ENCODE results near the gene OR4E1.
"Not testable (repeated sequence)": the region's sequence is repeated elsewhere in the genome, so short reads cannot be mapped to it uniquely, and the experiment has no call there.

Gene OR4E1, protein sequence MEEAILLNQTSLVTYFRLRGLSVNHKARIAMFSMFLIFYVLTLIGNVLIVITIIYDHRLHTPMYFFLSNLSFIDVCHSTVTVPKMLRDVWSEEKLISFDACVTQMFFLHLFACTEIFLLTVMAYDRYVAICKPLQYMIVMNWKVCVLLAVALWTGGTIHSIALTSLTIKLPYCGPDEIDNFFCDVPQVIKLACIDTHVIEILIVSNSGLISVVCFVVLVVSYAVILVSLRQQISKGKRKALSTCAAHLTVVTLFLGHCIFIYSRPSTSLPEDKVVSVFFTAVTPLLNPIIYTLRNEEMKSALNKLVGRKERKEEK

DNA sequence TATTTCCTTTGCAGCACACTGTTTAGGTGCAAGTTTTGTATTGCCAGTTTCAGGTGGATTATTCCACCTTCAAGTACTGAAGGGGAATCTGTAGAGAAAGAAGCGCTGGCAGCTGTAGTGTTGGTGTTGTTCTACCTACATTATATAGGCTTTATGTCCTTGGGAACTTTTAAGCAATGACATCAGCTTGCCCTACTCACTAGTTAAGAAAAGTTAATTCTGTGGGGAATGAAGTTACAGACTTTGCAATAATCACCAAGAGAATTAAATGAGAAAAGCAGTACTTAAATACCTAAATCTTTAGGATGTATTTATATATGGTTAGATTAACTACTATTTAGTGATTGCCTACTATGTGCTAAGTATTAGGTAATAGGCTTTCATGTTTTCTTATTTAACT lies at the start of gene OR4E1:
Gene OR4E1, minus strand, starts transcription at position 101 of the 400 bp plus-strand sequence. CDS start 2,883 bp downstream, outside the sequence.
- Histone ChIP-seq H3K9ac (ENCODE audit: low read depth, low read length) (no peak within 1 kb of the TSS), H3K4me1 (ENCODE audit: insufficient read depth, low read length) (no peaks in the 10 kb centered on the region), H3K9me3 (ENCODE audit: control insufficient read depth, insufficient read depth, low read length) (no peaks in the 10 kb centered on the region), H3K36me3 (ENCODE audit: insufficient read depth, low read length) (no peaks in the 10 kb centered on the region)

DNA sequence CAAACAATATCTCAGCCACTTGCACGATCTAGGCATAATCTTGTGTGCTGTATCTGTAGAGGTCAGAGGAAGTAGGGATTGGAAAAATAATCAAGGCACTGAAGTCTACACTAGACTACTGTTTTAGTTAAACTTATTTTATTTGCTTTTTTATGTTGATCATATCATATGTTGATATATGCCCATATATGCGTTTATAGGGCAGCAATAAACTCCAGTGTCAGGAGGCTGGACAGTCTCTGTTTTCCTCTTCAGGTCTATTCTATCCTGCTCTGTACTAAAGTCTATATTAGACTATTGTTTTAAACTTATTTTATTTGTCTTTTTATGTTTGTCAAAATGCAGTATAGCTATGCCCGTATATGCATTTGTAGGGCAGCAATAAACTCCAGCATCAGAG lies 47.9 kb upstream of the OR4E1 start:
- Histone ChIP-seq H3K36me3 (ENCODE audit: insufficient read depth, low read length) (no peaks in the 10 kb centered on the region), H3K4me1 (ENCODE audit: insufficient read depth, low read length) (no peaks in the 10 kb centered on the region), H3K9ac (ENCODE audit: low read depth, low read length) (no peak overlapping the region), H3K9me3 (ENCODE audit: control insufficient read depth, insufficient read depth, low read length) (no peaks in the 10 kb centered on the region)

DNA sequence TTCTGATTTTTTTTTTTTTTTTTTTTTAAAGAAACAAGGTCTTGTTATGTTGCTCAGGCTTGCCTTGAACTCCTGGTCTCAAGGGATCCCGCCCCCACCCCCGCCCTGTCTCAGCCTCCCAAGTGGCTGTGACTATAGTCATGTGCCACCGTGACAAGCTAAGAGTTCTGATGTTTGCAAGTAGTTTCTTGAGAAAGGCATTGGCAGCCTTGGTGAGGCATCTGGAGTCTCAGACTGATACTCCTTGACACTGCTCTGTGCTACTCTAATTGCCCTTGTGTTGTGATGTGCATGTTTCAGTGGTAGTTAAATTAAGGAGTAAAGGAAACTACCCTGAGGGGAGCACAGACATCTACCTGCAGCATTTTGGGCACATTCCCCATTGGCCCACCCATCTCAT lies 46.2 kb upstream of the OR4E1 start:
- Histone ChIP-seq H3K9ac (ENCODE audit: low read depth, low read length) (no peak overlapping the region), H3K36me3 (ENCODE audit: insufficient read depth, low read length) (no peaks in the 10 kb centered on the region), H3K4me1 (ENCODE audit: insufficient read depth, low read length) (no peaks in the 10 kb centered on the region), H3K9me3 (ENCODE audit: control insufficient read depth, insufficient read depth, low read length) (no peaks in the 10 kb centered on the region)

DNA sequence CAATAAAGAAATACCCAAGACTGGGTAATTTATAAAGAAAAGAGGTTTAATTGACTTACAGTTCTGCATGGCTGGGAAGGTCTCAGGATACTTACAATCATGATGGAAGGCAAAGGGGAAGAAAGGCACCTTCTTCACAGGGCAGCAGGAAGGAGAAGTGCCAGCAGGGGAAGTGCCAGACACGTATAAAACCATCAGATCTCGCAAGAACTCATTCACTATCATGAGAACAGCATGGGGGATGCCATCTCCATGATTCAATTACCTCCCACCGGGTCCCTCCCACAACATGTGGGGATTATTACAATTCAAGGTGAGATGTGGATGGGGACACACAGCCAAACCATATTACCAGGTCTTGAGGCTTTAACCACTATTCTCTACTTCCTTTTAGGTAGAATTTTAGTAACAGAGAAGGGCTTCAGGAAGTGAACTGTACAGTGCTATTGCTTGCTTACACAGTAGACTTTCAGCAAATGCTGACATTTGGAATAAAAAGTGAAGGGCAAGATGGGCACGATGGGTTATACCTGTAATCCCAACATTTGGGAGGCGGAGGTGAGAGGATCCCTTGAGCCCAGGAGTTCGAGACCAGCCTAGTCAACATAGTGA lies 40.8 kb upstream of the OR4E1 start:
- no peaks in the 10 kb centered on the region for H3K4me1 ChIP-seq (ENCODE audit: insufficient read depth, low read length)

DNA sequence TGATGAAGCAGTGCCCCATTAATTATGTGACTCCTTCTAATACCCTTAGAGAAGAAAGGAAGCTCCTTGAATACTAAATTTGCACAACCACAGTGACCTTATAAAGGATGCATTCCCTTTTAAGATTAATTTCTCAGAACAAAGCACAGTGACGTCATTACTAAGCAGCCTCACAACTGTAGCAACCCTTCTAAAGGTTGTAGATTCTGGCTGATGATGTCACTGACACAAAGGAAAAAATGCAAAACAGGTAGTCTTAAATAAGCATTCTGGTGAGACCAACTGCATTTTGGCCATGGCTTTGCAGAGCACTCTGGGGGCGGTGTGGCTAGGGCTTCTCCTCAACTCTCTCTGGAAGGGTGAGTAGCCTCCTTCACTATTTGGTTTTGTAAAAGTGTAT lies 38.4 kb upstream of the OR4E1 start:
- Histone ChIP-seq H3K4me1 (ENCODE audit: insufficient read depth, low read length) (no peaks in the 10 kb centered on the region), H3K9me3 (ENCODE audit: control insufficient read depth, insufficient read depth, low read length) (no peaks in the 10 kb centered on the region; the same call in 1 of the 2 replicates), H3K9ac (ENCODE audit: low read depth, low read length) (no peak overlapping the region), H3K36me3 (ENCODE audit: insufficient read depth, low read length) (no peaks in the 10 kb centered on the region)

More for the DNA sequence above, 40.8 kb upstream of the OR4E1 start:
- Histone ChIP-seq H3K36me3 (ENCODE audit: insufficient read depth, low read length) (no peaks in the 10 kb centered on the region), H3K9ac (ENCODE audit: low read depth, low read length) (no peak overlapping the region), H3K9me3 (ENCODE audit: control insufficient read depth, insufficient read depth, low read length) (no peaks in the 10 kb centered on the region)

DNA sequence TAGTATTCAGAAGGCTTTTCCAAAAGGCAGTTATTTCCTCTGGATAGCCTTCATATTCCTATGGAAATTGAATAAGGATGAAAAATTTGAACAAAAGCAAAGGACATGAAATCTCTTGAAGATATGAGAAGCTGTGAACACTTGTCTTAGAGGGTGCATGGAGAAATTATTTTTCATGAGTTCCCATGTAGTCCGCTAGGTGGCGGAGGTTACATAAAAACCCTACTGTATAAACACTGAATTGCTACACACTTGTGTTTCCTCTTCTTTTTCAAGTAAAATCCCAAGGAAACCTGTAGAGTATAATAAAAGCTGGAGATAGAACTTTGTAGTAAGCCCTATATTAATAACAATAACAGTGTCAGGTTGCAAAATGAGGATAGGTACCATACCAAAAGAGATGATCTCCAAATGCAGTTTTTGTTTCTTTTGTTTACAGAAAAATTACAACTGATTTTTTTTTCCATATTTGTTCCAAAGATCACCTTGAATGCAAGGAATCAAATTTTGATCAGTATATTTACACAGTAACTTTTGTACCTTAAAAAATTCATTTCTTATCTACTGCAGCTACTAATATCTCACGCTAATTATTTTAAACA lies 37.8 kb upstream of the OR4E1 start:
- no peaks in the 10 kb centered on the region for H3K4me1 ChIP-seq (ENCODE audit: insufficient read depth, low read length)
- H3K9me3 ChIP-seq (ENCODE audit: control insufficient read depth, insufficient read depth, low read length) = no peaks in the 10 kb centered on the region; the same call in 1 of the 2 replicates
- no peaks in the 10 kb centered on the region for H3K36me3 ChIP-seq (ENCODE audit: insufficient read depth, low read length)
- H3K9ac ChIP-seq (ENCODE audit: low read depth, low read length) = no peak overlapping the region

DNA sequence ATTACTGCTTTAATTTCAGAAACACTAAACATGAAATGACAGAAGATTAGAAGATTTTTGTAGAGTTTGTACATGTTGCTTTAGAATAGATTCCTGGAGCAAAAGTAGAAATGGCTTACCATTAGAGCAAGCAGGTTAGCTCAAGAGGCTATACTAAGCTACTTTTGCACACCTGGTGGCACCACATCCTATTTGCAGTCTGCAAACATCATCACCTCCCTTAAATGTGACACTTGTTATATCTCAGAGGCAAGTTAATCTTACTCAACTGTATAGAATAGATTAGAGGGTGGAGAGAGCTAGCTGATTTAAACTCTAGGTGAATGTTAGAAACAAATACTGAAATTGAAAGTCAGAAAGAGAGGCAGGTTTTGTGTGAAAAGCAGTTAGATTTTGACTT lies 30.7 kb upstream of the OR4E1 start:
- no peak overlapping the region for H3K9ac ChIP-seq (ENCODE audit: low read depth, low read length)
- no peaks in the 10 kb centered on the region; the same call in 1 of the 2 replicates for H3K9me3 ChIP-seq (ENCODE audit: control insufficient read depth, insufficient read depth, low read length)
- no peaks in the 10 kb centered on the region for H3K4me1 ChIP-seq (ENCODE audit: insufficient read depth, low read length)
- H3K36me3 ChIP-seq (ENCODE audit: insufficient read depth, low read length) = no peaks in the 10 kb centered on the region

DNA sequence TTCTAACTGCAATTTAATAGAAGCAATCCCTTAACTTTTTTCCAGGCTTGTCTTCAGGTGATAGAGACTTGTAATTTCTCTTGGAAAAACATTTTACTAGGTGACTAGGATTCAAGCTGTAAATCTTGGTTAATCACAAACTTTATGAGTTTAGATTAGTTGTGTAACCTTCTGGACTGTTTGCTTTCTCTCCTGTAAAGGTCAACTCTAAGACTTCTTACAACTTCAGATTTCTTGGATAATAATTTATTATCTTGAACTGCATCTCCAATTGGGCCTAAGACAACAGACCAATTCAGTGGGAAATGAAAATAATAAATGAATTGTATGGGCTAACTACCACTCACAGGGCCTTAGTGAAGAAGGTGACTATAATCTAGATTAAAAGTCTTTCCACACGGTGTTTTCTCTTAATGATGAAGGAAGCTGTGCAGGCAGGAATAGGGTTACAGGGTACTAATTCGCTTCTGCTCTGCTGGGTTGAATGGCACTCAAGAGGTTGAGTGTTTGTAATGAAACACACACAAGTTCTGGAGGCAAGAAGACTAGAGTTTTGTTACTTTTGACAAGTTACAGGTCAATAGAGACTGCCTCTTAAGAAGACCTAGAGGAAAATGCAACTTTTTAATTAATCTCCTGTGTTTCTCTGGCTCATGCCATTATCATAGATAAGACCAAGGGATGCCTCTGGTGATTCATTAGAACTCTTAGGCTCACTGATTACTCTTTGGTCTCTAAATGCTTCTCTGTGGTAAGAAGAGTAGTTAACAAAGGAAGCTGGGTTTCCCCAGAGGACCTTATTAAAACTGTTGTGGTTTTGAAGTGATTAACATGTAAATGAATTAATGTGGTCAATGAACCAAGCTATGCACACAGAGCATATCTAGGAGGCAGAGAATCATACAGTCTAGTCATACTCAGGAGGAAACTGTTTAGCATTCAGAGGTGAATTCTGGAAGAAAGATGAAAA lies 30.0 kb upstream of the OR4E1 start:
- H3K9ac ChIP-seq (ENCODE audit: low read depth, low read length) = no peak overlapping the region
- H3K9me3 ChIP-seq (ENCODE audit: control insufficient read depth, insufficient read depth, low read length) = no peaks in the 10 kb centered on the region
- H3K4me1 ChIP-seq (ENCODE audit: insufficient read depth, low read length) = no peaks in the 10 kb centered on the region
- H3K36me3 ChIP-seq (ENCODE audit: insufficient read depth, low read length) = no peaks in the 10 kb centered on the region

DNA sequence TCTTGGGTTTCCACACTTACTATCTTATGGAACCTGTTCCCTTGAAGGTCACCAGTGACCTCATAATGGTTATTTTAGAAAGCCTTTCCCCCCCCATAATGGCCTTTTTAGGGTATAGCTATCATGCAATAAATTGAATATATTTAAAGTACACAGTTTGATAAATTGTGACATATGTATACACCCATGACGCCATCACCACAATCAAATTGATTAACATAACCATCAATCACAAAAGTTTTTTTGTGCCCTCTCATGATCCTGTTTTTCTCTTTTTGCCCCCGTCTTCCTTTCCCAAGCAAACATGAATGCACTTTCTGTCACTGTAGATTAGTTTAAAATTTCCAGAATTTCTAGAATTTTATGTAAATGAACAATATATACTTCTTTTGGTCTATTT lies 28.7 kb upstream of the OR4E1 start:
- no peaks in the 10 kb centered on the region for H3K9me3 ChIP-seq (ENCODE audit: control insufficient read depth, insufficient read depth, low read length)
- H3K4me1 ChIP-seq (ENCODE audit: insufficient read depth, low read length) = no peaks in the 10 kb centered on the region
- no peak overlapping the region for H3K9ac ChIP-seq (ENCODE audit: low read depth, low read length)
- no peaks in the 10 kb centered on the region for H3K36me3 ChIP-seq (ENCODE audit: insufficient read depth, low read length)

DNA sequence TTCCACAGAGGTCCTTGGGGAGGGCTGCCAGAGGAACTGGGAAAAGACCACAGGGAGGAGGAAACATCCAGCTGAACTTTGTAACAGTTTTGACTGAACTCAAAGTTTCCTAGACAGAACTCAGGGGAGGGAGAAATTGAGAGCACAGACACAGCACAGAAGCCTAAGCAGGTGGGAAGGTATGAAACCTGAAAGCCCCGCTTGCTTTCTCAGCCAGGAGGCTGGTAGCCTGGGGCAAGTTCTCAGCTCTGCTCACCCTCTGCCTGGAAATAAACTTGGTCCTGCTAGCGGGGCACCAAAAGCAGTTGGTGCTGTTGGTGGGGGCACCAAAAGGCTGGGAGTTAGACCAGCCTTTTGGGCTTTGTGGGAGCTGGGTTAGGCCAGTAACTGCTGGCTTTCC lies 25.9 kb upstream of the OR4E1 start:
- H3K9ac ChIP-seq (ENCODE audit: low read depth, low read length) = no peak overlapping the region

DNA sequence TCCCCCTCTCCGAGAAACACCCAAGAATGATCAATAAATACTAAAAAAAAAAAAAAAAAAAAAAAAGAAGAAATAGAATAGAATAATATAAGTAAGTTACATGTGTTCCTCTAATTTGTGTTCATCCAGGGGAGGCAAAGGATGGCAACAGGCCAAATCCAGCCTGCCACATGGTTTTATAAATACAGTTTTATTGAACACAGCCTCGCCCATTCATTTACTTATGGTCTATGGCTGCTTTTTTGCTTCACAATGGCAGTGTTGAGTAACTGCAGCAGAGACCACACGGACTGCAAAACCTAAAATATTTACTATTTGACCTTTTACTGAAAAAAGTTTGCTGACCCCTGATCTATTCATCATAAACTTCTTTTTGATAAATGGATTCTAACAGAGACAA lies 24.9 kb upstream of the OR4E1 start:
- not testable (repeated sequence) for H3K9me3 ChIP-seq (ENCODE audit: control insufficient read depth, insufficient read depth, low read length); H3K9ac ChIP-seq (ENCODE audit: low read depth, low read length); H3K4me1 ChIP-seq (ENCODE audit: insufficient read depth, low read length); H3K36me3 ChIP-seq (ENCODE audit: insufficient read depth, low read length)

More for the DNA sequence above, 25.9 kb upstream of the OR4E1 start:
- no peaks in the 10 kb centered on the region for H3K4me1 ChIP-seq (ENCODE audit: insufficient read depth, low read length)
- no peaks in the 10 kb centered on the region for H3K36me3 ChIP-seq (ENCODE audit: insufficient read depth, low read length)
- H3K9me3 ChIP-seq (ENCODE audit: control insufficient read depth, insufficient read depth, low read length) = peaks cover 3% of the 10 kb centered on the region; the same call in 1 of the 2 replicates

DNA sequence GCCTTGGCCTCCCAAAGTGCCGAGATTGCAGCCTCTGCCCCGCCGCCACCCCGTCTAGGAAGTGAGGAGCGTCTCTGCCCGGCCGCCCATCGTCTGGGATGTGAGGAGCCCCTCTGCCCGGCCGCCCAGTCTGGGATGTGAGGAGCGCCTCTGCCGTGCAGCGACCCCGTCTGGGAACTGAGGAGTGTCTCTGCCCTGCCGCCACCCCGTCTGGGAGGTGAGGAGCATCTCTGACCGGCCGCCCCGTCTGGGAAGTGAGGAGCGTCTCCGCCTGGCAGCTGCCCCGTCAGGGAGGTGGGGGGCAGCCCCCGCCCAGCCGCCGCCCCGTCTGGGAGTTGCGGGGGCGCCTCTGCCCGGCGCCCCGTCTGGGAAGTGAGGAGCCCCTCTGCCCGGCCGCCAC lies 24.0 kb upstream of the OR4E1 start:
- not testable (repeated sequence) for H3K4me1 ChIP-seq (ENCODE audit: insufficient read depth, low read length); H3K9ac ChIP-seq (ENCODE audit: low read depth, low read length); H3K36me3 ChIP-seq (ENCODE audit: insufficient read depth, low read length); H3K9me3 ChIP-seq (ENCODE audit: control insufficient read depth, insufficient read depth, low read length)

DNA sequence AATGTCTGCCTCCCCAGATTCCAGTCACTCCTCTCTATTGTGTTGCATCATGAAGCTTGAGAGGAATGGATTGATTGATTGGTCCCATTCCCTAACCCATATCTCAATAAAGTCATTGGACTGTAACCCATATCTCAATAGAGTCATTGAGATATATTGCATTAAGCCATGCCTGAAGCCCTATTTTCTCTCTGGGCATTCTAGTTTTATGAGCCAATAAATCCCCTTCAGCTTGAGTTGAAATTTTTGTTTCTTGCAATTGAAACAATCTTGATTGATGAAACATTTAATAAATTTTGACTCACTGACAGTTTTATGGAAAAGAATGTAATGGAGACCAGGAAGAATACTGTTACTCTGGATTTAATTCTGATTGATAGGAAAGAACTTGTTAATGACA lies 20.8 kb upstream of the OR4E1 start:
- no peaks in the 10 kb centered on the region for H3K36me3 ChIP-seq (ENCODE audit: insufficient read depth, low read length)
- H3K4me1 ChIP-seq (ENCODE audit: insufficient read depth, low read length) = no peaks in the 10 kb centered on the region
- peaks cover 3% of the 10 kb centered on the region; the same call in 1 of the 2 replicates for H3K9me3 ChIP-seq (ENCODE audit: control insufficient read depth, insufficient read depth, low read length)
- H3K9ac ChIP-seq (ENCODE audit: low read depth, low read length) = no peak overlapping the region

DNA sequence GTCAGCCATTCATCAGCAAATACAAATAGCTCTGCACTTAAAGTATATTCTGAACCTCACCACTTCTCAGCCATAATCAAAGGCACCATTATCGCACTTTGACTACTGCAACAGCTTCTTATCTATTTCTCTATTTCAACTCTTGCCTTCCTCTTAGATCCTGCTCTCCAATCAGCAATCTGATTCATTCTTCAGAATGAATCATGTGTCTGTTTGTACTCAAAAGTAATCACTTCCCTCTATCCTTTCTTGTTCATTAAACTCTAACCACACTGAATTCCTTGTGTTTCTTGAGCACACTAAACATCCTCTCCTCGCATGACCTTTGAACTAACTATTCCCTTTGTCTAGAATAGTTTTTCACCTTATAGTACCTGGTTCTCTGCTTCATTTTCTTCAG lies 12.8 kb upstream of the OR4E1 start:
- no peaks in the 10 kb centered on the region for H3K36me3 ChIP-seq (ENCODE audit: insufficient read depth, low read length)
- H3K9me3 ChIP-seq (ENCODE audit: control insufficient read depth, insufficient read depth, low read length) = no peaks in the 10 kb centered on the region
- H3K4me1 ChIP-seq (ENCODE audit: insufficient read depth, low read length) = no peaks in the 10 kb centered on the region
- no peak overlapping the region for H3K9ac ChIP-seq (ENCODE audit: low read depth, low read length)
